Measurements from ENCODE around the gene SQSTM1. TPM values are rescaled to one million over a fixed set of nuclear protein-coding genes. Genes with fewer than 3 reads are reported as not detected.
A peak's percentile ranks its signal among the peaks of the same experiment; 100 is the strongest.

Gene SQSTM1
- total and polyA plus RNA-seq, 9 of the 15 experiments (the other 6 are each of a cell fraction or from before 2014, with no cell fraction given) = 5.6 to 148 (median 64.0) TPM

DNA sequence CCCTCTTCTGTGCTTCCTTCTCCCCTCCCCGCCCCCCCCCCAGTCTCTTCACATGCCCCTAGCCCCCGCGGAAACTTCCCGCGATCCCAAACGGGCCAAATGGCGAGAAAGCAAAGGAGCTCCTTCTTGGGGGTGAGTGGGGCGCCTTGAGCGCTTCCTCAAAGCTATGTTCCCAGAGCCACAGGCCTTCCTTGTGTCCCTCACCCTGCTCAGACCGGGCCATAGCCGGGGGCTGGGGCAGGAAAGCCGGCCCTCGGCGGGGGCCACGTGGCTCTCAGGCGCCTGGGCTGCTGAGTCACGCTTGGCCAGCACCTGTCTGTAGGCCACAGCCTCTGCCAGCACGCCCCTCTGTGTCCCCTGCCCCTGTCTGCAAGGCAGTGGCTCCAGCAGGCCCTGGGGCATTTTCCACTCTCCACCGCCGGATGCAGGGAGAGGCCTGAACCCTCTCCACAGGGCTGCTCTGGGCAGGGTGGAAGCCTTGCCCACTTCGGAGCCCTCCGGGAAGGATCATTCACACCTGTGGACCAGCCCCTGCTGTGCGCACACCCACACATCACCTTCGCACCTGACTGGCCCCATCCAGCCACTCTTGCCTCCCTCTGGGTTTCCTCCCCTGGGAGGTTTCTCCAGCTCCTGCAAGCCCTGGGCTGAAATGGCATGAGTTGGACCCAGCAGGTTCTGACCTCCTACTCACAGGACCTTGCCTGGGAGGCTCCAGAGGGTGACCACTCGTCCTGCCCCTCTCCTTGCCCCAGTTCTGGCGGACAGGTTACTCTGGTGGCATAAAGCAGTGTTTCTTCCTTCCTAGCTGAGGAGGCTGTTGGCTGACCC is 1.2 kb upstream of the SQSTM1 start (continued):
- peak; percentile 46; the same call in 1 of the 2 replicates for TF ChIP-seq HOXB6 (CRISPR knock-in tag; IDR thresholded peaks at IDR 0.05; ENCODE audit: borderline replicate concordance)
- TF ChIP-seq ZNF507 (tag; conservative IDR thresholded peaks at IDR 0.05) = 0 out of 2 replicates have a peak, but pooled peaks have one; percentile 29
- no peak; the same call in none of the 2 replicates for TF ChIP-seq ZNF511 (CRISPR knock-in tag; IDR thresholded peaks at IDR 0.05)
- peak; percentile 90 for TF ChIP-seq MTF1 (CRISPR knock-in tag; IDR thresholded peaks at IDR 0.05; ENCODE audit: borderline replicate concordance)
- peak; percentile 92 for TF ChIP-seq SMAD4 (CRISPR knock-in tag; conservative IDR thresholded peaks at IDR 0.05)
- TF ChIP-seq, protein P1, sequence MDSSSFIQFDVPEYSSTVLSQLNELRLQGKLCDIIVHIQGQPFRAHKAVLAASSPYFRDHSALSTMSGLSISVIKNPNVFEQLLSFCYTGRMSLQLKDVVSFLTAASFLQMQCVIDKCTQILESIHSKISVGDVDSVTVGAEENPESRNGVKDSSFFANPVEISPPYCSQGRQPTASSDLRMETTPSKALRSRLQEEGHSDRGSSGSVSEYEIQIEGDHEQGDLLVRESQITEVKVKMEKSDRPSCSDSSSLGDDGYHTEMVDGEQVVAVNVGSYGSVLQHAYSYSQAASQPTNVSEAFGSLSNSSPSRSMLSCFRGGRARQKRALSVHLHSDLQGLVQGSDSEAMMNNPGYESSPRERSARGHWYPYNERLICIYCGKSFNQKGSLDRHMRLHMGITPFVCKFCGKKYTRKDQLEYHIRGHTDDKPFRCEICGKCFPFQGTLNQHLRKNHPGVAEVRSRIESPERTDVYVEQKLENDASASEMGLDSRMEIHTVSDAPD (CRISPR knock-in tag; IDR thresholded peaks at IDR 0.05) = peak; percentile 84
- TF ChIP-seq SLC30A9 (CRISPR knock-in tag; IDR thresholded peaks at IDR 0.05) = no peak
- no peak for TF ChIP-seq COPS2 (conservative IDR thresholded peaks at IDR 0.05)
- peak; percentile 98 for TF ChIP-seq L3MBTL2 (IDR thresholded peaks at IDR 0.05)
- TF ChIP-seq CBX8 (IDR thresholded peaks at IDR 0.05; ENCODE audit: borderline replicate concordance, extremely low read depth, low read depth, low read length, poor library complexity, severe bottlenecking) = no peak
- peak; percentile 26; the same call in 1 of the 2 replicates for TF ChIP-seq ZKSCAN3 (CRISPR knock-in tag; IDR thresholded peaks at IDR 0.05)
- peak; percentile 72; the same call in 1 of the 2 replicates for TF ChIP-seq ZNF23 (CRISPR knock-in tag; IDR thresholded peaks at IDR 0.05)
- peak; percentile 80 for TF ChIP-seq USF2 (CRISPR knock-in tag; IDR thresholded peaks at IDR 0.05)
- peak; percentile 92; the same call in 1 of the 2 replicates for TF ChIP-seq ZNF175 (CRISPR knock-in tag; IDR thresholded peaks at IDR 0.05; ENCODE audit: low read depth)
- TF ChIP-seq, protein P2, sequence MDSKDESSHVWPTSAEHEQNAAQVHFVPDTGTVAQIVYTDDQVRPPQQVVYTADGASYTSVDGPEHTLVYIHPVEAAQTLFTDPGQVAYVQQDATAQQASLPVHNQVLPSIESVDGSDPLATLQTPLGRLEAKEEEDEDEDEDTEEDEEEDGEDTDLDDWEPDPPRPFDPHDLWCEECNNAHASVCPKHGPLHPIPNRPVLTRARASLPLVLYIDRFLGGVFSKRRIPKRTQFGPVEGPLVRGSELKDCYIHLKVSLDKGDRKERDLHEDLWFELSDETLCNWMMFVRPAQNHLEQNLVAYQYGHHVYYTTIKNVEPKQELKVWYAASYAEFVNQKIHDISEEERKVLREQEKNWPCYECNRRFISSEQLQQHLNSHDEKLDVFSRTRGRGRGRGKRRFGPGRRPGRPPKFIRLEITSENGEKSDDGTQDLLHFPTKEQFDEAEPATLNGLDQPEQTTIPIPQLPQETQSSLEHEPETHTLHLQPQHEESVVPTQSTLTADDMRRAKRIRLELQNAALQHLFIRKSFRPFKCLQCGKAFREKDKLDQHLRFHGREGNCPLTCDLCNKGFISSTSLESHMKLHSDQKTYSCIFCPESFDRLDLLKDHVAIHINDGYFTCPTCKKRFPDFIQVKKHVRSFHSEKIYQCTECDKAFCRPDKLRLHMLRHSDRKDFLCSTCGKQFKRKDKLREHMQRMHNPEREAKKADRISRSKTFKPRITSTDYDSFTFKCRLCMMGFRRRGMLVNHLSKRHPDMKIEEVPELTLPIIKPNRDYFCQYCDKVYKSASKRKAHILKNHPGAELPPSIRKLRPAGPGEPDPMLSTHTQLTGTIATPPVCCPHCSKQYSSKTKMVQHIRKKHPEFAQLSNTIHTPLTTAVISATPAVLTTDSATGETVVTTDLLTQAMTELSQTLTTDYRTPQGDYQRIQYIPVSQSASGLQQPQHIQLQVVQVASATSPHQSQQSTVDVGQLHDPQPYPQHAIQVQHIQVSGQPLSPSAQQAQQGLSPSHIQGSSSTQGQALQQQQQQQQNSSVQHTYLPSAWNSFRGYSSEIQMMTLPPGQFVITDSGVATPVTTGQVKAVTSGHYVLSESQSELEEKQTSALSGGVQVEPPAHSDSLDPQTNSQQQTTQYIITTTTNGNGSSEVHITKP (IDR thresholded peaks at IDR 0.05; ENCODE audit: partially characterized antibody) = peak; percentile 3
- peak; percentile 77 for TF ChIP-seq ZNF707 (CRISPR knock-in tag; conservative IDR thresholded peaks at IDR 0.05)
- peak; percentile 65; the same call in 1 of the 2 replicates for TF ChIP-seq PYGO2 (tag; IDR thresholded peaks at IDR 0.05)
- TF ChIP-seq ZEB2 (IDR thresholded peaks at IDR 0.05) = peak; percentile 55

Data from K562 (cell line).